ENCODE results near the gene MAPT.
"Not testable (repeated sequence)": the region's sequence is repeated elsewhere in the genome, so short reads cannot be mapped to it uniquely, and the experiment has no call there.

Gene MAPT

GRCh38 chr17:45851464-45851863 lies 42.9 kb upstream of the MAPT start:
- no peak for DNase-seq (ENCODE audit: extremely low read depth, low read depth)
- TF ChIP-seq CTCF (IDR thresholded peaks at IDR 0.05; ENCODE audit: low read depth, low read length): no peak

- DNase-seq (ENCODE audit: extremely low read depth, low read depth): no peak
- TF ChIP-seq CTCF (IDR thresholded peaks at IDR 0.05; ENCODE audit: low read depth, low read length): no peak
These were observed 42.5 kb upstream of the MAPT start for GRCh38 chr17:45851873-45852272.

GRCh38 chr17:45852535-45853297 lies 41.6 kb upstream of the MAPT start:
- peak; percentile 16 for DNase-seq (ENCODE audit: extremely low read depth, low read depth)
- peak; percentile 92 for TF ChIP-seq CTCF (IDR thresholded peaks at IDR 0.05; ENCODE audit: low read depth, low read length)

- DNase-seq (ENCODE audit: extremely low read depth, low read depth): no peak
- TF ChIP-seq CTCF (IDR thresholded peaks at IDR 0.05; ENCODE audit: low read depth, low read length): no peak
These were observed 40.1 kb upstream of the MAPT start for GRCh38 chr17:45854209-45854608.

- DNase-seq (ENCODE audit: extremely low read depth, low read depth): no peak
- no peak for TF ChIP-seq CTCF (IDR thresholded peaks at IDR 0.05; ENCODE audit: low read depth, low read length)
These were observed 38.5 kb upstream of the MAPT start for GRCh38 chr17:45855691-45856336.

- no peak for DNase-seq (ENCODE audit: extremely low read depth, low read depth)
- no peak for TF ChIP-seq CTCF (IDR thresholded peaks at IDR 0.05; ENCODE audit: low read depth, low read length)
These were observed 36.2 kb upstream of the MAPT start for GRCh38 chr17:45857977-45858708.

- no peak for DNase-seq (ENCODE audit: extremely low read depth, low read depth)
- no peak for TF ChIP-seq CTCF (IDR thresholded peaks at IDR 0.05; ENCODE audit: low read depth, low read length)
These were observed 33.2 kb upstream of the MAPT start for GRCh38 chr17:45861165-45861564.

- DNase-seq (ENCODE audit: extremely low read depth, low read depth): not testable (repeated sequence)
These were observed 32.2 kb upstream of the MAPT start for GRCh38 chr17:45862127-45862526.
